Hepatocyte (in vitro differentiated cells): ENCODE measurements around the gene TBC1D12.

Source experiments
- EZH2 ChIP-seq: fragments of 200-600 bp; sonication (generic); IDR thresholded peaks from 2 replicates; pipeline ENCODE4 v1.6.1; 2016; ENCODE audit warnings: antibody characterized with exemption, mild to moderate bottlenecking, borderline replicate concordance
- TF ChIP-seq, protein P1 (sequence below): fragments of 200-600 bp; sonication (generic); IDR thresholded peaks from 2 replicates; pipeline ENCODE4 v1.5.1; 2016; ENCODE audit warnings: antibody characterized with exemption, mild to moderate bottlenecking; ENCODE audit not compliant: poor library complexity

DNA sequence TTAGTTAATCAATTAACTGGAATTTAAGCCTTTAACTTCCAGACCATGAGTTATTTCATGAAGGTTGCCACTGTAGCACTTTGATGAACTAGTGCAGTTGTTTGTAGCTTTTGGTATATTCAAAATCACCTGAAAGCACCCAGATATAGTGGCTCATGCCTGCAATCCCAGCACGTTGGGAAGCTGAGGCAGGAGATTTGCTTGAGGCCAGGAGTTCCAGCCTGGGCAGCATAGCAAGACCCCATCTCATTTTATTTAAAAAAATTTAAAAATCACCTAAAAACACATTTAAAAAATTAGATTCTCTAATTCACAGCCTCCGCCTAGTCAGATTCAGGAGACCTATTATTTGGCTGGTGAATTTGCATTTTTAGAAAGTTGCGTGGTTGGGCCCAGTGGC, 9.0 kb downstream of the TBC1D12 start:
- TF ChIP-seq, protein P1, sequence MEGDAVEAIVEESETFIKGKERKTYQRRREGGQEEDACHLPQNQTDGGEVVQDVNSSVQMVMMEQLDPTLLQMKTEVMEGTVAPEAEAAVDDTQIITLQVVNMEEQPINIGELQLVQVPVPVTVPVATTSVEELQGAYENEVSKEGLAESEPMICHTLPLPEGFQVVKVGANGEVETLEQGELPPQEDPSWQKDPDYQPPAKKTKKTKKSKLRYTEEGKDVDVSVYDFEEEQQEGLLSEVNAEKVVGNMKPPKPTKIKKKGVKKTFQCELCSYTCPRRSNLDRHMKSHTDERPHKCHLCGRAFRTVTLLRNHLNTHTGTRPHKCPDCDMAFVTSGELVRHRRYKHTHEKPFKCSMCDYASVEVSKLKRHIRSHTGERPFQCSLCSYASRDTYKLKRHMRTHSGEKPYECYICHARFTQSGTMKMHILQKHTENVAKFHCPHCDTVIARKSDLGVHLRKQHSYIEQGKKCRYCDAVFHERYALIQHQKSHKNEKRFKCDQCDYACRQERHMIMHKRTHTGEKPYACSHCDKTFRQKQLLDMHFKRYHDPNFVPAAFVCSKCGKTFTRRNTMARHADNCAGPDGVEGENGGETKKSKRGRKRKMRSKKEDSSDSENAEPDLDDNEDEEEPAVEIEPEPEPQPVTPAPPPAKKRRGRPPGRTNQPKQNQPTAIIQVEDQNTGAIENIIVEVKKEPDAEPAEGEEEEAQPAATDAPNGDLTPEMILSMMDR: no peak
- no peak for TF ChIP-seq EZH2
